CMK (cell line): Measurements from ENCODE around the gene PSTPIP2.
"Not testable (repeated sequence)": the region's sequence is repeated elsewhere in the genome, so short reads cannot be mapped to it uniquely, and the experiment has no call there.

Experiments
- DNase-seq: peaks from one replicate; pipeline ENCODE4 v3.0.0-alpha.2; 2010; ENCODE audit warnings: low read depth

PSTPIP2 gene

GRCh38 chr18:46035696-46036680, 36.1 kb downstream of the PSTPIP2 start:
- no peak for DNase-seq

DNA sequence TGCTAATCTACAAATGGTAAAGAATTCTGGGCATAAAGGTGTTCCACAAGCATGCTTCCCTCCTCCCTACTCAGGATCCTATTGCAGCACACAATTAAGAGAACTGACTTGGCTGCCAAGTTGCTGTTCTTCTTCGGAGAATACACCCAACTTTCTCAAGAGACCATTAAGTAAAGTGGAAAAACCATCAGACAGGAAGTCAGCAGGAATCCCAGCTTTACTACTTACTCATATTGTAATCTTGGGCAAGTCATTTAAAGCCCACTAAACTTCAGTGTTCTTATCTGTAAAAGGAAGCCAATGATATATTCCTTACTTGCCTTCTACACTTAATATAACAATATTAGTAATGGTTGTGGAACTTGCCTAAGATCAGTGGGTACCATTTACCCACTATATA, 37.8 kb downstream of the PSTPIP2 start:
- DNase-seq, result no peak

DNA sequence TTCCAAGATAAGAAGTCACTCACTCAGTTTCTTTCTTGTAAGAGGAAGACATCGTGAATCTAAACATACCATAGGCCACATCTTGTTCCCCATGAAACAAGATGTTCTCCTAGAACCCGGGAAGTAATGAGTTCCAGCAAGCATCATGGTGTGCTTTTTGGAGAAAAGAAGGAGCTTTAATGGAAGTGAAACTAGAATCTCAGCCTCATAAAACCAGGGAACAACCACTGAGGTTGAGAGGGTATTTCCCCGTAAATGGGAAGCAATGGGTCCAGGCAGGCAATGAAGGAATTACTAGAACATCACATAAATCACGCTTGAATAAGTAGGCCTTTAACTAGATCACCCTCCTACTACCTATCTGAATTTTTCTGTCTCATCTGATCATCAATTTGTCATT, 40.3 kb downstream of the PSTPIP2 start:
- DNase-seq, result no peak

- DNase-seq, result no peak
Measured at GRCh38 chr18:46028536-46028891, 43.5 kb downstream of the PSTPIP2 start.

GRCh38 chr18:46019936-46020335, 52.1 kb downstream of the PSTPIP2 start:
- DNase-seq, result no peak

DNA sequence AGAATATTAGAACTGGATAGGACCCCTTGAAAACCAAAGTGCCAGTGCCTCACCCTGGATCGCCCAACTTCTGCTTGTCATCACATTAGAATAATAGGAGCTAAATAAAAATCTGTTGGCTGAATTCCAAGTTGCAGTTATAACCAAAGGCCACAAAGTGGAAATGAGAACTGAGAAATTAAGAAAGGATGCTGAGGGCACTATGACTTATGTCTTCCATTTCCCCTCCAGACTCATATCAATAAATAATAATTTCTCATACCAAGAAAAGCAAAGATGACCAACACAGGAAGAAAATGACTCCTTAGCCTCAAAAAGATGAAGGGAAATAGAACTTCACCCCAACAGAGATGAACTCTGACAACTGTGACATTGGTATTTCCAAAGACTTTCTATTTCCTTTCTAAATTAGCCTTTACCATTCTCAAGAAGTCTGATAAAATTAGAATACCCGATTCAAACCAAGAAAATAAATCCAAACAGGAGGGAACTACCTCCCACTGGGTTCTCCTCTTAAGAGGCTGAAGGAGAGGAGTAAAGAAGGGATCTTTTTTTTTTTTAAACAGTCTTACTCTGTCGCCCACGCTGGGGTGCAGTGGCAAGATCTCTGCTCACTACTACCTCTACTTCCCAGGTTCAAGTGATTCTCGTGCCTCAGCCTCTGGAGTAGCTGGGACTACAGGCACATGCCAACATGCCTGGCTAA, 58.4 kb downstream of the PSTPIP2 start:
- DNase-seq, result no peak

DNA sequence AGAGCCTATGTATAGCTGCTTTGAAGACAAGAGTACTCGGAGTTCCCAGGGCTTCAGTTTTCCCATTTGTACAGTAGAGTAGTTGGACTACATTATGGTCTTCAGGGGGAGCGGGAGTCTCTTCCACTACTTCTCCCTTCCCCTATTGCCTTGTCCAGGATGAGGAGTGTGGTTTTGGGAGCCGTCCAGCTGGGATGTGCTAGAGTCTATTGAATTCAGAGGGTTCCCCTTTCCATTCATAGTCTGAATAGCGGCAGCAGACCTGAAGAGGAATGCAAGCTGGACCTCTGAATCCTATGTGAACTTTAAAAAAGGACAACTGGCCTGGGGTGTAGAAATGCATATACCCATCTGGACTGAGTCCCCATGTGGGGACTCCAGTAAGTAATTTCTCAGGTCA, 61.4 kb downstream of the PSTPIP2 start:
- DNase-seq, result no peak

DNA sequence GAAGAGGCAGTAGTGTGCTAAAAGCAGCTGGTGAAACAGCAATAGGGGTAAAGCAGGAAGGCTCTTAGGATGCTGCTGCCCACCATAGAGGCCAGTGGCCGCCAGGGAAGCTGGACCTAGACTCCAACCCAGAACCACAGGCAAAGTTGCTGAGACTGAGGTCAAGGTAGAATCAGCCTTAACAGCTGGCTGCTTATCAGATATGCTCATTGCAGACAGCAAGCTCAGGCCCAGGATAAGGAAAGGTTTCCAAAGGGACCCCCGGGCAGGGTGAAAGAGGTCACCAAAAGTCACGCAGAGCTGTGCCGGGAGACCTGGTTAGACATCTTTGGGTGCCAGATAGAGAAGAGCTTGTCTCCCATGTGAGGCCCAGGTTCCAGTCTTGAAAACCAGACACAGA, 62.0 kb downstream of the PSTPIP2 start:
- no peak for DNase-seq

GRCh38 chr18:46009125-46009840, 62.8 kb downstream of the PSTPIP2 start:
- no peak for DNase-seq

DNA sequence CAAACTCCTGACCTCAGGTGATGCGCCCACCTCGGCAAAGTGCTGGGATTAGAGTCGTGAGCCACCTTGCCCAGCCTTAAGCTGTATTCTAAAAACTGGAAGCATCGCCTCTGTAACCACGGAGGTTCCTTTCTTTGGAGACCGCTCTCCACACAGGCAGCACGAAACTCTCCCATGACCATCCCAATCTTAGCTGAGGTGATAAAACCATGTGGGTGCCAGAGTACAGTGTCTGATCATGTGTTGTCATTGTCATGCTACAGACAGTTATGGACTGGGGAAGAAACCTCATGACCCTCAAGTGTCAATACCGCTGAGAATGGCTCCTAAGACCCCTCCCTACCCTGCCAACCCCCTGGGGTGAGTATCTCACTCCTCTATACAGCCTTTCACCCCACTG, 63.5 kb downstream of the PSTPIP2 start:
- no peak for DNase-seq

DNA sequence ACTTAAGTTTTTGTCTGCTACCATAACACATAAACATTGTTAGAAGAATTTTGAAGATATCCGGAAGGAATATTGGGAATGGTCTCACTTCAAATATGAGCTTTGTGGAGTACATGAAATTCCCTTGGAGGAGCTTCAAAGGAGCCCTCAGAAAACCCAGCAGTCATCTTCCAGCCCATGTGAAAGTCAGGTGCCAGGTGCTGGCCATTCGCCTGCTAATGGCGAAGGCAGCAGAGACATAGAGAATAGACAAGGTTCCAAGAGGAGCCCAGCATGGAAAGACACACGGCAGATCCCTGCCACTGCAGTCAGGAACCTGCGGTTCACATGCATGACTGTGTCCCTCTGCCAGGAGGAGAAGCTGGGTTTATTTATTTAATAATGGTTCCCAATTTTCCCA, 64.9 kb downstream of the PSTPIP2 start:
- DNase-seq, result no peak

- DNase-seq, result no peak
Measured at GRCh38 chr18:46002934-46003333, 69.1 kb downstream of the PSTPIP2 start.

DNA sequence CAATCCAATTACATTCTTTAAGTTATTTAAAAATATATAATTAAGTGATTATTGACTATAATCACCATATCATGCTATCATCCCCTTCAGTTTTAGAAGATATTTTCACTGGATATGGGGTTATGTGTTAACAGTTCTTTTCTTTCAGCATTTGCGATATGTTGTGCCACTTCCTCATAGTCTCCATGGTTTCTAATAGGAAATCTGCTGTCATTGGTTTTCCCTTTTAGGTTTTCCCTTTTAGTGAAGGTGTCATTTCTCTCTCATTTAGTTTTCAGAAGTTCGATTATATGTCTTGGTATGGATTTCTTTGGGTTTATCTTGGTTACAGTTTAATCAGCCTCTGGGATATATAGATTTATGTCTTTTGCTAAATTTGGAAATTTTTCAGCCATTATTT, 70.2 kb downstream of the PSTPIP2 start:
- no peak for DNase-seq

DNA sequence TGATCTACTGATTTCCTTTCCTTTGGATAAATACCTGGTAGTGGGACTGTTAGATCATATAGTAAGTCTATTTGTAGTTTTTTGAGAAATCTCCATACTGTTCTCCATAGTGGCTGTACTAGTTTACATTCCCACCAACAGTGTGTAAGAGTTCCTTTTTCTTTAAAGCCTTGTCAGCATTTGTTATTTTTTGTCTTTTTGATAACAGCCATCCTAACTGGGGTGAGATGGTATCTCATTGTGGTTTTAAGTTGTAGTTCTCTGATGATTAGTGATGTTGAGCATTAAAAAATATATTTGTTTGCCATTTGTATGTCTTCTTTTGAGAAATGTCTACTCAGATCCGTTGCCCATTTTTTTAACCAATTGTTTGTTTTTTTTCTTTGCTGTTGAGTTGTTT, 71.0 kb downstream of the PSTPIP2 start:
- DNase-seq, result no peak

- no peak for DNase-seq
Measured at GRCh38 chr18:45999536-45999935, 72.5 kb downstream of the PSTPIP2 start.

- peak; percentile 91 for DNase-seq
Measured at GRCh38 chr18:45998244-45998643, 73.8 kb downstream of the PSTPIP2 start.

DNA sequence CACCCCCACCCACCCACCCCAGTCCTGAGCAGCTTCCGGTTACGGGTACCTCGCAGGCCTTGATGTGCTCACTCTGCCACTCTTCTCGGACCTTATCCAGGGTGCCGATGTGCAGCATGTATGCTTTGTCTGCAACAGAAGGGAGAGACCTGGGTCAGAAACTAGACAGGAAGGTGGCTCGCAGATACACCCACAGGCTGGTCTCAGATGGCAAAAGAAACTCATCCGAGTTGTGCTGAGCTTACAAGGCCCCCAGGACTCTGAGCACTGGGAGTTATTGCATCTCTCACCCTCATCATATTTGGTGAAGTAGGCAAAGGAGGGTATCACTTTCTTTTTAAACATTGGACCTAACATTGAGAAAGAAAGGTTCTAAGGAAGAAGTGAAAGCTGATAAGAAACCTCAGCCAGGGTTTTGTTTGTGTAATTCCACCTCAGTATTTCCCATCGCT, 74.3 kb downstream of the PSTPIP2 start:
- DNase-seq, result no peak

GRCh38 chr18:45995461-45995860, 76.6 kb downstream of the PSTPIP2 start:
- no peak for DNase-seq

DNA sequence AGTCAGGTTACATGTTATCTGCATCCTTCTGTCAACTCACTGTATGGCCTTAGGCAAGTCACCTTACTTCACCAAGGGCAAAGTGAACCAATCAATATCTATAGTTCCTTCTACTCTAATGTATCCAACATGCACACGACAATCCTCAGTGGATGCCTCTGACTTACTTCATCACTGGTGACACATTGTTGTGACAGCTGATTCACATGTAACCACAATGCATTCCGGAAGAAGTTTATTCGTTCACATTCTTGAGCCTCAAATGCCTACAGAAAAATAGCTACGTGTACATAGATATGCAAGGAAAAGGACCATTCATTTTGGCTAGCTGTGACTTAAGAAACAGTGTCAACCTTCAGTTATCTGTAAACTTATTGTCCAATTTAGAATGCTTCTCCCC, 78.6 kb downstream of the PSTPIP2 start:
- no peak for DNase-seq

DNA sequence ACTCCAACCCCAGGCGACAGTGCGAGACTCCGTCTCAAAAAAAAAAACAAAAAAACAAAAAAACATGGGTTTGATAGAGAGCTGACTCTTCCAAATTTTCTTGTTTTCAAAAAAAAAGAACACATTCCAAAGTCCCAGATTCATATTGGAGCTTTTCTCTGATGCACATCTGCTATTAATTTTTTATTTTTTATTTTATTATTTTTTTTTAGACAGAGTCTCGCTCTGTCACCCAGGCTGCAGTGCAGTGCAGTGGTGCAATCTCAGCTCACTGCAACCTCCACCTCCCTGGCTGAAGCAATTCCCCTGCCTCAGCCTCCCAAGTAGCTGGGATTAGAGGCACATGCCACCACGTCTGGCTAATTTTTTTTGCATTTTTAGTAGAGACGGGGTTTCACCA, 79.5 kb downstream of the PSTPIP2 start:
- not testable (repeated sequence) for DNase-seq

DNA sequence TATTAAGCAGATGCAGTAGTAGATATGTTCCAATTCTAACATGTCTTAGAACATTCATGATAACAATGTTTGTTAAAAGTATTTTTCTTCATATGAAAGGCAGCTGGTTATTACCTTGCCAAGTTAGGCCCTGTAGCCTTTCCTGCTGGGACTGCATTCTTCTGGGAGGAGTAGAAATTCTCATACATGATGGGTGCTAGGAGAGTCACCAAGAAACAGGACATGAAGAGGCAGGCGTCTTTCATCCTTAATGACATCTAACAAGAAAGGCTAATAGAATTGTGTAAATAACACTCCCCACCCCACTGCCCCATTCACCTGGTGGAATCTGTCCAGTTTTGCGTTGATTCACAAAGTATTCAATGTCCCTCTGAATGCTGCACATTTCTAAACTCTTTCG, 80.3 kb downstream of the PSTPIP2 start:
- DNase-seq, result no peak

DNA sequence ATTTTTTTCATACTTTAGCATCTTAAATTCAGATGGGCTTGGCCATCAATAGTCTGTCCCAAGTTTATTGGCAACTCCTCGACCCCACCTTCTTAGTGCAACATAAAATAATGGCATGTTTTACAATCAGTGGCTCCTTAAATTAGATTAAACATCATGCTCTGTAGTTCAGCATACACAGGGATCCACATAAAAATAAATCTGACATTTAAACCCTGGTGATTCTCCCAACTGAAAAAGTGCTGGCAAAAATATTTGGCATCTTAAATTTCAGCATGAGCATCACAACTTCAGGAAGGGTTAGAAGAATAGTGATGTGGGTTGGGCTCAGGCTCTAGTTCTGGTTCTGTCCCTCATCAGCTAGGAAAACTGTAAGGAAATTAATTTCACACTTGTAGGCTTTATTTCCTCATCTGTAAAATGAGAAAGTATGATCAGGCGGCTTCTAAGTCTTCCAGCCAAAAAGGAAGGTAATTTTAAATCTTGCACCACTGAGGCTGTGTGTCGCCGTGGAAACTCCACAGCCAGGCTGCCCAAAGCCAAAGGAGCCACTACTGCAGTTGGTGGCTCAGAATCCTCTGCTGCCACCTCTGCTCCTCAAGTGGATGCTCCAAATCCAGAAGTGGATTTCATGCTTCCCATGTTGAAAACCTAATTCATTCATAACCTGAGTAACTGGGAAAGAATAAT, 87.4 kb downstream of the PSTPIP2 start:
- DNase-seq, result no peak
